K562 (cell line): ENCODE results near the gene FEN1. TPM values are rescaled to one million over a fixed set of nuclear protein-coding genes. Genes with fewer than 3 reads are reported as not detected.

Source experiments
- AFF1 ChIP-seq, 2 experiments: fragments of 450-650 bp; IDR thresholded peaks; 2 replicates each; pipeline ENCODE4 v1.6.1; 2018; ENCODE audit warnings: mild to moderate bottlenecking in 2 of 2, low read depth in 1 of 2; ENCODE audit not compliant: partially characterized antibody in 2 of 2
- CTCF ChIP-seq, 3 experiments: IDR thresholded peaks in 2 of 3; conservative IDR thresholded peaks in 1 of 3; 2 replicates each; pipeline ENCODE4 v1.5.1; 2011 to 2012; ENCODE audit warnings: low read length in 3 of 3, mild to moderate bottlenecking in 3 of 3, control low read depth in 2 of 3, improper control_type of control experiment in 1 of 3, inconsistent platforms in 1 of 3, low read depth in 1 of 3, mixed read lengths in 1 of 3, moderate library complexity in 1 of 3; ENCODE audit not compliant: insufficient read depth in 2 of 3
- TAF9B ChIP-seq: fragments of 450-650 bp; IDR thresholded peaks from 2 replicates; pipeline ENCODE4 v1.6.1; 2018; ENCODE audit warnings: mild to moderate bottlenecking; ENCODE audit not compliant: partially characterized antibody
- ZBTB2 ChIP-seq: fragments of 450-650 bp; IDR thresholded peaks from 2 replicates; pipeline ENCODE4 v1.6.1; 2016; ENCODE audit warnings: antibody characterized with exemption
- ZMIZ1 ChIP-seq, 2 experiments: fragments of 150-350 bp in 1 of 2; IDR thresholded peaks; 2 replicates each; pipeline ENCODE4 v1.6.1; 2012 to 2016; ENCODE audit warnings: low read depth in 2 of 2, low read length in 2 of 2, mild to moderate bottlenecking in 1 of 2, moderate library complexity in 1 of 2
- ZNF124 ChIP-seq: sonication (generic); formaldehyde crosslinking; IDR thresholded peaks from 2 replicates; pipeline ENCODE4 v1.8.1; 2022; ENCODE audit warnings: missing genetic modification reagents
- ZNF175 ChIP-seq: fragments of 200-800 bp; sonication (Bioruptor generic); IDR thresholded peaks from 2 replicates; pipeline ENCODE4 v1.6.1; 2016; ENCODE audit warnings: low read depth, mild to moderate bottlenecking, missing genetic modification characterization, missing compliant biosample characterization
- ZNF561 ChIP-seq: fragments of 450-650 bp; formaldehyde crosslinking; conservative IDR thresholded peaks from 2 replicates; pipeline ENCODE4 v1.4.0; 2020; ENCODE audit warnings: mild to moderate bottlenecking, moderate library complexity
- ZNF592 ChIP-seq: fragments of 450-650 bp; IDR thresholded peaks from 2 replicates; pipeline ENCODE4 v1.6.1; 2017; ENCODE audit warnings: antibody characterized with exemption, mild to moderate bottlenecking
- polyA plus RNA-seq, 8 experiments: library from polyadenylated mRNA; depleted of rRNA in 4 of 8; stranded (reverse) in 5 of 8; unstranded in 3 of 8; fragments of >200 nt; fragmentation: Nextera tagmentation in 2 of 8; fragmentation: Illumina TruSeq in 1 of 8; extraction: Ambion mirVana in 2 of 8; extraction: Trizol in 1 of 8; gene quantifications; 2 replicates each; pipeline versions ENCODE4 v1.2.1 to v1.2.3, GENCODE V29; 2011 to 2014; ENCODE audit warnings: inconsistent platforms in 1 of 8, missing spikeins in 1 of 8
- total RNA-seq, 7 experiments: library from RNA; depleted of rRNA in 6 of 7; stranded (reverse); fragments of >200 nt in 6 of 7; fragmentation: Illumina TruSeq in 2 of 7; extraction: Trizol in 2 of 7; gene quantifications; 2 replicates each; pipeline versions ENCODE4 v1.2.1 to v1.2.3, GENCODE V29; 2011 to 2021; ENCODE audit warnings: low replicate concordance in 1 of 7

The FEN1 gene
- total and polyA plus RNA-seq, 9 of the 15 experiments (the other 6 are each of a cell fraction or from before 2014, with no cell fraction given): 58.1 to 156 (median 137) TPM

GRCh38 chr11:61834278-61835048 lies 41.8 kb downstream of the FEN1 start (continued):
- TF ChIP-seq ZBTB2 (peak; percentile 57; the same call in 1 of the 2 replicates), ZNF124 (no peak), ZNF592 (peak; percentile 99), ZMIZ1 (IDR thresholded peaks at IDR 0.05; ENCODE audit: low read depth in 2 of 2, low read length in 2 of 2) (peak in 1 of 2 experiments; percentile 83; a peak in 2 of 4 replicates), AFF1 (IDR thresholded peaks at IDR 0.05; ENCODE audit: low read depth in 1 of 2, partially characterized antibody in 2 of 2) (no peak), ZNF175 (CRISPR knock-in tag) (peak; percentile 83), CTCF (IDR thresholded peaks at IDR 0.05 in 2 of 3, conservative IDR thresholded peaks at IDR 0.05 in 1 of 3; ENCODE audit: insufficient read depth in 2 of 3, low read depth in 1 of 3, low read length in 3 of 3) (no peak), ZNF561 (CRISPR knock-in tag) (no peak), TAF9B (no peak)
